GM10847 (cell line): ENCODE results near the gene RNH1.

Experiments used
- POLR2A ChIP-seq: IDR thresholded peaks from 2 replicates; pipeline ENCODE4 v1.6.1; 2011; ENCODE audit not compliant: insufficient read length; ENCODE audit errors: extremely low read depth

RNH1 gene

GRCh38 chr11:452916-453527 is 54.0 kb downstream of the RNH1 start:
- TF ChIP-seq POLR2A: no peak

- TF ChIP-seq POLR2A: no peak
These were observed 54.8 kb downstream of the RNH1 start for GRCh38 chr11:452203-452744.

- no peak for TF ChIP-seq POLR2A
These were observed 55.3 kb downstream of the RNH1 start for GRCh38 chr11:451738-452137.

GRCh38 chr11:450809-451451 is 56.1 kb downstream of the RNH1 start:
- TF ChIP-seq POLR2A: no peak

- TF ChIP-seq POLR2A: peak; percentile 71
These were observed 56.9 kb downstream of the RNH1 start, which contains the start of gene PTDSS2 for GRCh38 chr11:449889-450808. TSS of gene PTDSS2 (plus strand) at chr11:450279. CDS start at chr11:450456, 177 bp downstream.

GRCh38 chr11:447923-448731 is 58.9 kb downstream of the RNH1 start:
- TF ChIP-seq POLR2A: peak; percentile 66

GRCh38 chr11:446891-447290 is 60.2 kb downstream of the RNH1 start:
- TF ChIP-seq POLR2A: no peak

GRCh38 chr11:445765-446588 is 61.1 kb downstream of the RNH1 start:
- TF ChIP-seq POLR2A: no peak
